Measurements from ENCODE around the gene CTRL.

Gene CTRL

DNA sequence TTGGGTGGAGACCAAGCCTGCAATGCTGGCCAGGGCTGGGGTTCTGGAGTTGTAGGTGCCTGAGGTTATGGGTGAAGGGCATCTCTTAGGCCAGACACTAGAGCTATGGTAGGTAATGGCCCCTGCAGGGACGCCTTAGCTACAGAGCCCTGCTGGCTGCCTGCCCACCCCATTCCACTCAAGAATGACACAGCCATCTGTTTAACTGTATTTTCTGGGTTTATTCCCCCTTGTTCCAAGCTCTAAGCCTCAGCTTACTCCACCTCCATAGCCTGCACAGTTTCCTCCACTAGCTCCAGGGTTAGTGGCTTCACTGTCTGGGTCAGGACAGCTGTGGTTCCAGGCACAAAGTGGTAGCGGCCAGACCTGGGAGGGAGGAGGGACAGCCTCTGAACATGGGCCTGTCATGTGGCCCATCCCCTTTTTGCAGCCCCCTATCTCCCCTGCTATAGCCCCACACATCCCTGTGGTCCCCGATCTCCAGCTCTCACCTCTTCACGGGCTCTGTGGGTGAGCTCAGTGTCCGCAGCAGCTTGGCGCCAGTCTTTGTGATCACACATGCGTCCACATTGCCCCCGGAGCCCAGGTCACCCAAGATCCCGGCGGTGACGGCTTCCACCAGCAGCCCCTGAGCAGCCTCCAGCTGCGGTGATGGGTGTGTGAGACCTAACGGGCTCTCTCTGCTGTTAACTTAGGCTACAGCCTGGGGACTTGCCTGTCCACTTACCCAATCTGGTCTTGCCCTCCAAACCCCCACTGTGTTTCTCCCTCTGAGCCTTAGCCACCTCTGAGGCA lies 2.8 kb upstream of the CTRL start:
- H3K4me3 ChIP-seq (ENCODE audit: low read depth, low read length): peak overlapping the region; percentile 85; the same call in 1 of the 2 replicates
- no peak for TF ChIP-seq CTCF (IDR thresholded peaks at IDR 0.05; ENCODE audit: low read depth, low read length)

DNA sequence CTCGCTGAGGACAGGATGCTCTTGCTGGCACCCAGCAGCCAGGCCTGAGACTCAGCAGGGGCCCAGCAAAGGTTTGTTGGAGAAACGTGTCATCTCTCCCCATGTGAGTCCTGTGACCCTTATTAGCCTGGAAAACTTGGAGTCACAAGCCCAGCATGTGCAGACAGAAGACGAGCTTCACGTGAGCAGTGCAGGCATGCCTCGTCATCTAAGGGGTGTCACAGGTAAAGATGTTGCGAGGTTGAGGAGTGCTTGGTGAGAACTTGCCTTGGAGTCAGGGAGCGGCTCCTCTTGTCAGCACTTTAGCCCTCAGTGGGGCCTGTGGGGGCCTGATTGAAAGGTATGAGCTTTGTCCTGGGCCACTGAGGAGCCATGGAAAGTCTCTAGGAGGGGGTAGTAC lies 2.1 kb upstream of the CTRL start:
- no peak for TF ChIP-seq CTCF (IDR thresholded peaks at IDR 0.05; ENCODE audit: low read depth, low read length)
- H3K4me3 ChIP-seq (ENCODE audit: low read depth, low read length): no peak overlapping the region

DNA sequence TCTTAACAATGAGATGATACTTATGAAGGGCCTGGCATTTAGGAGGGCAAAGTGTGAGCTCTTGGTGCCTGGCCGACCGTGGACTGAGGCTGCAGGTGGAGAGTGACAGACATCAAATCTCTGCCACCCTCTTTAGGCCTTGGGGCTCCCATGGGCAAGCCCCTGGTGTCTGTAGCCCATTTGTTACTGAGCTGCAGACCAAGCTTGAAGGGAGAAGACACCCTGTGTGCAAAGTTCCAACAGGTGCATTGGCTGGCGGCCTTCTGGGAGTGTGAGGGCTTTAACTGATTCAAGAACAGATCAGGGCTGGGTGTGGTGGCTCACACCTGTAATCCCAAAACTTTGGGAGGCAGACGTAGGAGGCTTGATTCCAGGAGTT lies 789 bp upstream of the CTRL start:
- no peak overlapping the region for H3K4me3 ChIP-seq (ENCODE audit: low read depth, low read length)
- TF ChIP-seq CTCF (IDR thresholded peaks at IDR 0.05; ENCODE audit: low read depth, low read length): no peak

- no peak for TF ChIP-seq CTCF (IDR thresholded peaks at IDR 0.05; ENCODE audit: low read depth, low read length)
- no peak overlapping the region for H3K4me3 ChIP-seq (ENCODE audit: low read depth, low read length)
These were observed 917 bp downstream of the CTRL start for GRCh38 chr16:67930678-67931211.

GRCh38 chr16:67930191-67930590 lies 1.5 kb downstream of the CTRL start:
- TF ChIP-seq CTCF (IDR thresholded peaks at IDR 0.05; ENCODE audit: low read depth, low read length): no peak
- H3K4me3 ChIP-seq (ENCODE audit: low read depth, low read length): no peak overlapping the region

DNA sequence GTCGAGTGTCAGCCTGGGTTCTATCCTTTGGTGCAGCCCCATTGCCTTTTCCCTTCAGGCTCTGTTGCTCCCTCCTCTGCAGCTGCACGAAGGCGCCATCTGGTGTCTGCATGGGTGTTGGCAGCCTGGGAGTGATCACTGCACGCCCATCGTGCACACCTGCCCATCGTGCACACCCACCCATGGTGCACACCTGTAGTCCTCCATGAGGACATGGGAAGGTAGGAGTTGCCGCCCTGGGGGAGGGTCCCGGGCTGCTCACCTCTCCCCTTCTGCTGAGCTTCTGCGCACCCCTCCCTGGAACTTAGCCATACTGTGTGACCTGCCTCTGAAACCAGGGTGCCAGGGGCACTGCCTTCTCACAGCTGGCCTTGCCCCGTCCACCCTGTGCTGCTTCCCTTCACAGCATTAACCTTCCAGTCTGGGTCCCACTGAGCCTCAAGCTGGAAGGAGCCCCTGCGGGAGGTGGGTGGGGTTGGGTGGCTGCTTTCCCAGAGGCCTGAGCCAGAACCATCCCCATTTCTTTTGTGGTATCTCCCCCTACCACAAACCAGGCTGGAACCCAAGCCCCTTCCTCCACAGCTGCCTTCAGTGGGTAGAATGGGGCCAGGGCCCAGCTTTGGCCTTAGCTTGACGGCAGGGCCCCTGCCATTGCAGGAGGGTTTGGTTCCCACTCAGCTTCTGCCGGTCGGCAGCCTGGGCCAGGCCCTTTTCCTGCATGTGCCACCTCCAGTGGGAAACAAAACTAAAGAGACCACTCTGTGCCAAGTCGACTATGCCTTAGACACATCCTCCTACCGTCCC lies 2.9 kb downstream of the CTRL start:
- H3K4me3 ChIP-seq (ENCODE audit: low read depth, low read length): no peak overlapping the region
- TF ChIP-seq CTCF (IDR thresholded peaks at IDR 0.05; ENCODE audit: low read depth, low read length): peak; percentile 84

DNA sequence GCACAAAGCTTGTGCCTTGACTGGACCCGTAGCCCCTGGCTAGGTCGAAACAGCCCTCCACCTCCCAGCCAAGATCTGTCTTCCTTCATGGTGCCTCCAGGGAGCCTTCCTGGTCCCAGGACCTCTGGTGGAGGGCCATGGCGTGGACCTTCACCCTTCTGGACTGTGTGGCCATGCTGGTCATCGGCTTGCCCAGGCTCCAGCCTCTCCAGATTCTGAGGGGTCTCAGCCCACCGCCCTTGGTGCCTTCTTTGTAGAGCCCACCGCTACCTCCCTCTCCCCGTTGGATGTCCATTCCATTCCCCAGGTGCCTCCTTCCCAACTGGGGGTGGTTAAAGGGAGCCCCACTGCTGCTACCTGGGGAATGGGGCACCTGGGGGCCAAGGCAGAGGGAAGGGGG lies 3.5 kb downstream of the CTRL start:
- TF ChIP-seq CTCF (IDR thresholded peaks at IDR 0.05; ENCODE audit: low read depth, low read length): no peak
- no peak overlapping the region for H3K4me3 ChIP-seq (ENCODE audit: low read depth, low read length)
